GM18861 (cell line): ENCODE results near the gene WWOX.

Experiments used
- ATAC-seq: cut with Tn5 transposase; IDR thresholded peaks from one replicate; pipeline ENCODE4 v1.9.1; 2021; ENCODE audit not compliant: unreplicated experiment

Gene WWOX

GRCh38 chr16:78743556-78743955, 644.1 kb downstream of the WWOX start:
- no peak for ATAC-seq

DNA sequence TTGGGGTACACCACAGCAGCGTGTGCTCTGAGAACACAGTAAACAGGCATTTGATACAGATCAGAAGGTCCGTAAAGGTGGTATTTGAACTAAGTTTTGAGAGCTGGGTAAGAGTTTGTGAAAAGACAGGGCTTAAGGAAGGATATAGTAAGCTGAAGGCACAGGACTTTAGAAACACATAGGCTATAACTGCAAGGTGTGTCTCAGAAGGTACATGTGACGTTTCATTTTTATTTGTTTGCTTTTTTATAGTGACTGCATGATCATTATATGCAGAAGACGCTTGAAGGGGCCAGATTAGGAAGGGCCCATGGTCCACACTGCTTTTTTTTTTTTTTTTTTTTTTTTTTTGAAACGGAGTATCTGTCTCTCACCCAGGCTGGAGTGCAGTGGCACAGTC, 644.6 kb downstream of the WWOX start:
- ATAC-seq = no peak

- no peak for ATAC-seq
Observed at GRCh38 chr16:78744796-78745107, 645.3 kb downstream of the WWOX start.

- ATAC-seq = no peak
Observed at GRCh38 chr16:78745108-78746019, 645.9 kb downstream of the WWOX start.

- no peak for ATAC-seq
Observed at GRCh38 chr16:78746718-78747117, 647.3 kb downstream of the WWOX start.

- no peak for ATAC-seq
Observed at GRCh38 chr16:78748220-78748929, 648.9 kb downstream of the WWOX start.

DNA sequence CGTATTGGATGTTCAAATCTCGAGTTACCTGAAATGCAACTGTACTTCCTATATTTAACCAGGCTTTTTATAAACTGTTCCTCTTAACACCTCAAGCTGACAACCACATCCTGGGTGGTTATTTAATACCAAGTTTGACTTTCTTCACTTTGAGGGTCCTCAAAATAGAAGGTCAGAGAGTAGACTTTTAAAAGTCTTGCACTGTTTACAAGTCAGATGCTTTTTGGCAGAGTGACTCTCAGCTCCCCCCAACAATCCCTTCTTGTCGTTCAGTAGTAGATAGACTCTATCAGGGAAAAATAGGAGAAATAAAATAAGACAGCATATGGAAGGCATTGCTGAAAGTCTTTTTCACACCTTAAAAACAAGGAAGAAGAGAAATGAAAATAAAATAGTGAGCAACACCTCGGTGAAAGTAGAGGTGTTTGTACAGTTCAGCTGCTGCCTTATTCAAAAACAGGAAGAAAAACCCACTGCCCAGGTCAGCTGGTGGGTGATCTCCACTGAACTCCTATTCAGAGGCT, 650.4 kb downstream of the WWOX start:
- ATAC-seq = peak; percentile 81

DNA sequence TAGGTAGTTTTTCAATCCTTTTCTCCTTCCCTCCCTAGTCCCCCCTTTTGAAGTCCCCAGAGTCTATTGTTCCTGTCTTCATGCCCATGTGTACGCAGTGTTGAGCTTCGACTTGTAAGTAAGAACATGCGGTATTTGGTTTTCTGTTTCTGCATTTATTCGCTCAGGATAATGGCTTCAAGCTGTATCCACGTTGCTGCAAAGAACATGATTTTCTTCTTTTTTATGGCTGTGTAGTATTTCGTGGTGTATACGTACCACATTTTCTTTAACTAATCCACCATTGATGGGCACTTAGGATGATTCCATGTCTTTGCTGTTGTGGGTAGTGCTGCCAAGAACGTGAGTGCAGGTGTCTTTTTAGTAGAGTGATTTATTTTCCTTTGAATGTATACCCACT, 651.2 kb downstream of the WWOX start:
- no peak for ATAC-seq

GRCh38 chr16:78751601-78752000, 652.1 kb downstream of the WWOX start:
- no peak for ATAC-seq

- no peak for ATAC-seq
Observed at GRCh38 chr16:78754713-78755112, 655.3 kb downstream of the WWOX start.

DNA sequence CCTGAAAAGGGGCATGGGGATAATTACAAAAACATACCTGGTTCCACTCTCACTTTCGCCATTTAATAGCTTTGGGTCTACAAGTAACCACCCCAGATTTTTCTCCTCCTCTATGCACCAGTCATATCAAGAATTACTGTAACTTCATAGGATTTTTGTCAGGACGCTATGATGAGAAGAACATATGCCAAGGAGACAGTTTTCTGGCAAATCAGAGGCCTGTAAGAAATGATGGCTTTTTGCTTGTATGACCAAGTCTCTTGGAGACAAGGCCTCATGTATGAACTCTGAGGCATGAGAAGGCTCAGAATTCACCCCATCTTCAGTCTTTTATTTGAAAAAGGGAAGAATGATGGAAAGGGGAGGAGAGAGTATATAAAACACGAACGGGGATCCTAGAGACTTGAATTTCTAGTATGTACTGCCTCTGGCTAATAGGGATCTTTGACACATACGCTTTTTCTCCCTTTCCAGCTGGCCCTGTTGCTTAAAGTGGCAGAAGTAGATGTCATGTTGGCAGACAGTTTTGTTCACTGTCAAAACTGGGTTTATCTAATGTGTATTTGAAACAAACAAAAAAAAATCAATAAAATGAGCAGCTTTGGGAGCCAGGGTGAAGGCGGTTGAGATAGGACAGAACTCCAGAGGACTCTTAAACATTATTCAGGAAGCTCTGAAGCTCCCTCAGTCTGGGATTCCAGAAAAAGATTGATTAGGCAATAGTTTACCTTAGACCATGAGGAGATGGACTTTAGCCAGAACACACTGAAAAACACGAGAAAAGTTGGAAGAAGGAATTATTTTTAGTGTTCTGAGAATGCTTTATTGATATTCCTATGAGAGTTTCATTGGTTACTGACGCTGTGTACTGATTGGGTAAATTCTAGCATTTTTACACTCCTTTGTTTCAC, 656.6 kb downstream of the WWOX start:
- ATAC-seq = no peak

- no peak for ATAC-seq
Observed at GRCh38 chr16:78759596-78759995, 660.1 kb downstream of the WWOX start.

- ATAC-seq = no peak
Observed at GRCh38 chr16:78760611-78761010, 661.2 kb downstream of the WWOX start.

- ATAC-seq = peak; percentile 76
Observed at GRCh38 chr16:78761427-78761826, 662.0 kb downstream of the WWOX start.

- ATAC-seq = peak; percentile 76
Observed at GRCh38 chr16:78762222-78762621, 662.8 kb downstream of the WWOX start.

GRCh38 chr16:78763821-78764440, 664.5 kb downstream of the WWOX start:
- no peak for ATAC-seq

DNA sequence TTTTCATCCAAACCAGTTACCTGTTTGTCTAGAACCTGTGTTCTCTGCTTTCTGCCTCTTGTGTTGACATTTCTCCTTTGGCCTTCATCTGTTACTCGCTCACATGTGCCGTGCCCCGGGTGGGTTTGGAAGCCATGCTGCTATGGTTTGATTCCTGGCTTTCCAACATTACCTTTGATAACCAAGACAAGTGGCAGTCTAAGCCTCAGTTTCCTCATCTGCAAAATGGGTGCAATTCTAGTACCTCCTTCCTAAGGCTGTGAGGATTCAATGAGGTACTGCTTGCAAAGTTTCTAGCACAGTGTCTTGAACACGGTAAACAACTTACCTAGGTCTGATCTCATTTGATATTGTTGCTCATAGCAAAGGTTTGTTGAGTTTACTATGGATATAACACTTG, 665.0 kb downstream of the WWOX start:
- no peak for ATAC-seq

DNA sequence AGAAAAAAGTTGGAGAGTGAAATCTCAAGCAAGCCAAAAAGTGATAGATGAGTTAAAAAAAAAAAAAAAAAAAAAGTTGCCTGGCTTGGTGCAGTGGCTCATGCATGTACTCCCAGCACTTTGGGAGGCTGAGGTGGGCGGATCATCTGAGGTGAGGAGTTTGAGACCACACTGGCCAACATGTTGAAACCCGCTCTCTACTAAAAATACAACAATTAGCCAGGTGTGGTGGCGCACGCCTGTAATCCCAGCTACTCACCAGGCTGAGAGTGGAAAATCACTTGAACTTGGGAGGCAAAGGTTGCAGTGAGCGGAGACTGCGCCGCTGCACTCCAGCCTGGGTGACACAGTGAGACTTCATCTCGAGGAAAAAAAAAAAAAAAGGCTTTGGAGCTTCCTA, 668.8 kb downstream of the WWOX start:
- no peak for ATAC-seq

GRCh38 chr16:78768718-78769117, 669.3 kb downstream of the WWOX start:
- no peak for ATAC-seq

DNA sequence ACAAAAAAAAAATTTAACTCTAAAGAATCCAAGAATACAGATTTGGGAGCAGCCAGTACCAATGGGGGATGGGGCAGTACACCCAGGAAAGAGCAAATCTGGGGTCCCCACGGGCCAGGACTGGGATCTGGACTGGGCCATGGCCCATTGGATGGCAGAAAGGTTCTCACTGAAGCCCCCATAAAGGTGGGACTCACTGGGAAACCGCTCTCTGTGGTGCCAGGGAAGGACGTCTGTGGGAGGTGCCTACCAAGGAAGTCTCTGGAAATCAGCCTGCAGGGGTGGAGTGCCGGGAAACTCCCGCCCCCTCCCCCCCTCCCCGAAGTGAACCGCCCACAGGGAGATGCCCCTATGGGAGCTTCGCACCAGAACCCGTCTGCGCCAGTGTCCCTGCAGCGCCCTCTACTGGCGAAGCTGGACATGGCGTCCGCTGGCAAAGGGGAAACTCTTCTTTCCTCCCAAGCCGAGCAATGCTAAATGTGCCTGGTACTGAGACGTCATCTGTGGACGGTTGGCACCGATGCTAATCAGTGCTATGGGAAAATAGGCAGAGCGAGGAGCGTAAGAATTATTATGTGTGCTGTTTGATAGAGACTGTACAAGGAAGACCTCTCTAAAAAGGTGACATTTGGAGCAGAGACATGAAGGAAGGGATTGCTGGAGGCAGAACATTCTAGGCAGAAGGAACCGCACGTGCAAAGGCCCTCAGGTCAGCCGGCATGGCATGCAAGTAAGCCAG, 671.1 kb downstream of the WWOX start:
- peak; percentile 70 for ATAC-seq
